Measurements from ENCODE around the gene RAB22A.

RAB22A gene

DNA sequence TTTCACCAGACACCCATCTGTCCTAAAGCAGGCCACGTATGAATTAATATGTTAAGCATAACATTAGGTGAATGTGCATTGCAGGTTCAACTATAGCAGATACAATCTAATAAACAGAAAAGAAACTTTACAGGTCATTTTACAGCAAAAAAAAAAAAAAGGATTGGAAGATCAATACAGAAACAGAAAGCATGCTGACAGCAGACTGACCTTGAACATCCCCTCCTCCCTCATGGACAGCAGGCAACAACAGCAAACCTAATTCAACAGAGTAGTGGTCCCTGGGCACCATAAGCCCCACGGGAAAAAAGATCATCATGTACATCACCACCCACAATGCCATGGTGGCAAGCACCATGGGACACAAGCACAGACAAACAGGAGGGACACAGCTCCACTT, 12.1 kb upstream of the RAB22A start:
- no peak for DNase-seq

DNA sequence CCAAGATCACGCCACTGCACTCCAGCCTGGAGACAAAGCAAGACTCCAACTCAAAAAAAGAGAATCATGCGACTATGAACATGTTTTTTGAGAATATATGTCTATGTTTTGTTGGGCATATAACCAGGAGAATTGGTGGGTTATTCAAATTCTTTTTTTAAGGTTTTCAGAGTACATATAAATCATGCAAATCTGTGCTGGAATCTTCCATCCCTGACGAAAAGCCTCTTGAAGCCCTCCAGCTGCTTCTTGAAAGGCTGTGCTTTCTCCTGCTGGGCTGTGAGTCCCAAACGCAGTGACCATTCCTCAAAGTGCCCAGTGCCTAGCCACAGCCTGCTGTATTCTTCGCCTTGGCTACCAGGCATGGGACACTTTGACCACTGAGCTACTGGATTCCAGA, 9.2 kb upstream of the RAB22A start:
- DNase-seq: peak; percentile 14

DNA sequence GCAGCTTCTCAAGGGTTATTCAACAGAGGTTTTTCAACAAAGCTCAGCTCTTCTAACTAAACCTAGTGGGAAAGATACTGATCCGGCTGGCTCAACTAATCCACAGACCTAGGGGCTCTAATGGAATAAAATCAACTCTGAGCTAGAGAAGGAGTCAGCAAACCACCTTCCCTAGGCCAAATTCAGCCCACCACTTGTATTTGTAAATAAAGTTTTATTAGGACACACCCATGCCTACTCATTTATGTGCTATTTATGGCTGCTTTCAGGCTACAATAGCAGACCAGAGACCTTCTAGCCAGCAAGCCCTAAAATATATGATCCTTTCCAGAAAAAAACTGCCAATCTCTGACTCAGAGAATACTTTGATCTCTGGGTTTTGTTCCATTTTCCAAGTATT, 6.0 kb upstream of the RAB22A start:
- no peak for DNase-seq

DNA sequence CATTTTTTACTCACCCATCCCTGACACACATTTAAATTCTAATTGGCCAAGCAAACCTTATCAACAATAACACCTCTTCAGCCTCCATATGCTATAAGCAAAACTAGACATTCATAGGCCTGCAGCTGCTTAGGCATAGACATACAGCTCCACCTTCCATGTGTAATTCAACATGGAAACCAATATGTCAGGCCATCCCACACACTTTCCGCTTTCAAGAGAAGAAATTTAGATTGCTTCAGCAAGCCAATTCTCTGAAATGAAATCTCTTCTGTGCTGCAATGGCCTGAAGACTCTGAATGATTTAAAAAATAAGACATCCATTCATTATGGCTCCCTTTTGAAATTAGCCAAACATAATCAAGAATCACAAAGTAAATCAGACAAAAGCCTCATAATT, 4.5 kb upstream of the RAB22A start:
- no peak for DNase-seq

DNA sequence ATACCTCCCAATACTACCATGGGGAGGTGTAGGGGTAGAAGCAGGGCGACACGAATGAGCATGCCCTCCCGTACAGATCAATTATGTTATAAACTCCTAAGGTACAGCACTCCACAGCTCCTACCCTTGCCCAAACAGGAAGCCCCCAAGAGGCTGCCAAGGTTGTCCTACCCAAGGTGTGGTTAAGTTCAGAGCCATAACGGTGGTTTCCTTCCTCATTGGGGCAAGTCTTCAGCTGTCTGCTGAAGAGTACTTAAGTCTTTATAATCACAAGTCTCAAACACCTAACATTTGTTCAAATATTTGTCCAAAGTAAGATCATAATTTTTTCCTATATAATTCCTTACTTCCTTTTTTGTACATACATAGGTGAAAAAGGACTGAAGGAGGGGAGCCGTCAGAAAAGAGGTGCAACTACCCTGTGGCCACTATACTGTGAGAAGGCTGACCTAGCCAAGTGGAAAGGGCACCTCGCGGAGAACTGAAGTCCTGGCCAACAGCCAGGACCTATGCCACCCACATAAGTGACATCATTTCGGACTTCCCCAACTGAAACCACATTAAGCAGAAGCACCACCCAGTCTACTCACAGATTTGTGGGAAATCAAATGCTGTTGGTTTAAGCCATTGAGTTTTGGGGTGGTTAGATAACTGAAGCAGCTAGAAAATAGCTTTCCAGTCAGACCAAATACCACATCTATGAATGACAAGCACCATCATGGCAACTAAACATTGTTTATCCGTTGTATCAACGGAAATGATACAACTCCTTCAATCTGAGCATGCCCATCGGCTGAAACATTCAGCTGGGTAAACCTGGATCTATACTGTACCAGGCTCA, 2.9 kb upstream of the RAB22A start:
- no peak for DNase-seq

DNA sequence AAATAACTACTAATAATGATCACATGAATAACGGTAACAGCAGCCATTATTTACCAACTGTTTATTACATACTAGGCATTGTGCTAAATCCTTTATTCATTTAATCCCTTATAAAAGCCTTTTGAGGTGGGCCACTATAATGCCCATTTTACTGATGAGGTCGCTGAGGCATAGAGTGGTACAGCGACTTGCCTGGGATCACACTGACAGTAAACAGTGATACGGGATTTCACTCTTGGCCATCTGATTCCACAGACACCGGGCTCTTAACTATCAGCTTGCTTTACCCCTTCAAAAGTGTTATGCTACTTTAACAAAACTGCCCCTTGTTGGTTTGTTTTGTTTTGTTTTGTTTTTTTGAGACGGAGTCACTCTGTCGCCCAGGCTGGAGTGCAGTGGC, 2.2 kb upstream of the RAB22A start:
- DNase-seq: no peak

DNA sequence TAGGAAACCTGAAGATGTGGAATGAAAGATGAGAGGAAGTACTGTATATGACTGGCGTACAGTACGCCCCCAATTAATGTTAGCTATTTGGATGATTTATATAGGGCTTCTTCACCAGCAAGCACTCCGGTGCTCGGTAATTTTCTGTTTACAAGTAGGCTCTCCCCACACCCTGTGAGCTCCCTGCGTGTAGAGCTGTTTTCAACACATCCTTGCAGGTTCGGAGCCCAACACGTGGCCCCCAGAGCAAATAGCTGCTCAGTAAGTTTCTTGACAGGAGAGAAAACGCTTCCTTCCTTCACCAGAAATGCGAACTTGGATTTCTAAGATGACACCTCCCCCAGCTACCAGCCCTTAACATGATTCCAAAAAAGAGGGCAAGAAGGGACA, 1.2 kb upstream of the RAB22A start:
- DNase-seq: no peak

DNA sequence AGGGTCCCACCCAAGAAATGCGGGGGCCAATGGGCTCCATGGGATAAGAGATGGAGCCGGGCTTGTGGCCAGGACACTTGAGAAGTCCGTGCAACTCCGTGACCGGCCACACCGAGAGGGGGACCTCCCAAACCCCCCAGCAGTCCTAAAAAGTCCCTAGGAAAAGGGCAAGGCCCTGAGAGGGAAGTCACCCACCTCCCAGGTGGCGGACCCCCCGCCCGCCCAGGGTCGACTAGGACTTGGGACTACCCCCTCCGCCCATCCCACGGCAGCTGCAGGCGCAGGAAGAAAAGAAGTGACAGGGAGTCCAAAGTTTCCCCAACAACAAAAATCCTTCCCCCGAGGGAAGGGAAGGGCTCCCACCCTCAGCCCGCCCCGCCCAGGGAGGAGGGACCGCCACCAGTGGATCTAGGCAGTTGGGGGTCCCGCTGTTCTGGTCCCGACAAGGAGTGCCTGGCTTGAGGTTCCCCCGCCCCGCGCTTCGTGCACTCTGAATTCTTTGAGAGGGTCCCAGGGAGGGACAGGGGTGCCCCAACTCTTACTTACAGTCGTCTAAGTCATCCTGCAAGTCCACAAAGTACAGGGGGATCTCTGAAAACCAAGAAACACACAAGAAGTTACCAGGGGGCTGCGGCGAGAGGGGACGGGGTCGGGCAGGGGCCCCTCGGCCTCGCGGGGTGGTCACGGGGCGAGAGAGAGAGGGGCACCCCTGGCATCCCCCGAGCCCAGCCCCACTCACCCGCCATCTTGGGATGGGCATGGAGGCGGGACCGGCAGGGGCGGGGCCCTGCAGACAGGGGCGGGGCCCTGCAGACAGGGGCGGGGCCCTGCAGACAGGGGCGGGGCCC, 611 bp upstream of the RAB22A start:
- DNase-seq: peak; percentile 76

DNA sequence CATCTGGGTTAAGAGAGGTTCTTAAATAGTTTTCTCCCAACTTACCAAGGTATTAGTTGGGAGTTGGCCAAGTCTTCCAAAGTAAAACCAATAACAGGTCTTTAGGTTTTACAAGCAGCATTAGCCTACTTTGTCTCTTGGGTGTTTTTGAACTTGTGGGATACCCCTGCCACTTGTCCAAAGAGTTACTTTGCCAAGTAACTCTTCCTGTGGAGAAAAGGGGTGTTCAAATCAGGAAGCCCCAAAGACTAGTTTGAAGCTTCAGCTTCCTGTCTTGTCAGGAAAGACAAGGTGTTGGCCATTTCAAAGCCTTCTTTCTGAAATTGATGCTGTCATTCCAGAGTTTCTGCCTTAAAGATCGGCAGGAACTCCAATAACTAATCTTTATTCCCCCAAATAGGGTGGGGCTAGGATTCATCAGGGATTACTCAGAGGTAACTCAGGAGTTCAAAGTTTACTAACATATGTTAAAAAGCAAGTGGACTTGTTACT, 822 bp downstream of the RAB22A start:
- peak; percentile 28 for DNase-seq

DNA sequence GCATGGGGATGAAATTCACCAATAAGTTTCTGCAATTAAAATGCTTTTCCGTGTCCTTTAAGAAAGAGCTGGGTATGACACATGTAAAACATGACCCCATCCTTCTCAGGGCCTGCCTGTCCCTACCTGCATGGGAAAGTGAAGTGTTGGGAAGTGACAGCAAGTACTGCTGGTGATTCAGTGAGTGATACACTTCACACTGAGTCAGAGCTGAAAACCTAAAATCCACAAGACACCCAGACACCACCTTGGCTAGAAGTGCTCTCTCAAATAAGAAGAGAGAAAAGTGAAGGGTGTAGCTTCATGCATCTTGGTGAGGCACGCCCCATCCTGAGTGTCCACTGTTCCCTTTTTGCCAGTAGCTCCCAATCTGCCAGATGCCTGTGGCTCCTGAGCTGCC, 3.3 kb downstream of the RAB22A start:
- no peak for DNase-seq

DNA sequence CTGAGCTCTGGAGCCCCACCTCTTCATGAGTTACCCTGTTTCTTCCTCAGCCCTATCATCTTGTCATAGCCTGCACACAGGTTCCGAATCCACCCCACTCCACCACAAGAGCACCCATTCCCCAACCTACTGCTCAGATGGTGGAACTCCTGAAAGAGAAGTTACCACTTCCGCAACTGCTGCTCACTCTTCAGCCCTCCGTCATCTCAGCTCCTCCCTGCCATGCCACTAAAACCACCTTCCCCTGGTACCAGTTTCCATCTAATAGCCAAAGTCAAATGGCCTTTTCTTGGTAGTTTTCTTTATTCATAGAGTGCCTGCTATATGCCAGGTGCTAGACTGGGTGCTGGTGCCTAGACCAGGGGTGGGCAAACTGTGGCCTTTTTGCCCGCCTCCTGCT, 3.9 kb downstream of the RAB22A start:
- no peak for DNase-seq

DNA sequence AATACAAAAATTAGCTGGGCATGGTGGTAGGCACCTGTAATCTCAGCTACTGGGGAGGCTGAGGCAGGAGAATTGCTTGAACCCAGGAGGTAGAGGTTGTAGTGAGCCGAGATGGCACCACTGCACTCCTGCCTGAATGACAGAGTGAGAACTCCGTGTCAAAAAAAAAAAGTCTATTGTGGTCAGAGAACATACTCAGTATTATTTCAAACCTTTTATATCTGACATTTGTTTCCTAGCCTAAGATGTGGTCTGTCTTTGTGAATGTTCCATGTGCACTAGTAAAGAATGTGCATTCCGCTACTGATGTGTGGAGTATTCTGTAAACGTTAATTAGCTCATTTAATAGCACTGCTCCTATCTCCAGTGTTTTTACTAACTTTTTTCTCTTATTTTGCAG, 11.7 kb downstream of the RAB22A start:
- DNase-seq: no peak

DNA sequence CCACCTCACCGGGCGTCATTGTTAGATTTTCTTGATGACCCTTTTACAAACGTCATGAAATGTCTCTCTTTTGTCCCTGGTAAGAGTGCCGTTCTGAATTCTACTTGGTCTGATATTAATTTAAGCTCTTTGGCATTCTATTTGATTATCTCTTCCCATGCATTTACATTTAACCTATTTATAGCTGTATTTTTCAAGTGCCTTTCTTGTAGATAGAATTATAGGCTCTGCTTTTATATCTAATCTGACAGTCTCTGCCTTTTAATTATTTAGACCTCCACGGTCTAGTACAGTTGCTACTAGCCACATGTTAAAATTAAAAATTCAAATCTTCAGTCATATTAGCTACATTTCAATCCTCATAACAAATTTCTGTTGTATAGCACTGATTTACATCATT, 12.6 kb downstream of the RAB22A start:
- no peak for DNase-seq

DNA sequence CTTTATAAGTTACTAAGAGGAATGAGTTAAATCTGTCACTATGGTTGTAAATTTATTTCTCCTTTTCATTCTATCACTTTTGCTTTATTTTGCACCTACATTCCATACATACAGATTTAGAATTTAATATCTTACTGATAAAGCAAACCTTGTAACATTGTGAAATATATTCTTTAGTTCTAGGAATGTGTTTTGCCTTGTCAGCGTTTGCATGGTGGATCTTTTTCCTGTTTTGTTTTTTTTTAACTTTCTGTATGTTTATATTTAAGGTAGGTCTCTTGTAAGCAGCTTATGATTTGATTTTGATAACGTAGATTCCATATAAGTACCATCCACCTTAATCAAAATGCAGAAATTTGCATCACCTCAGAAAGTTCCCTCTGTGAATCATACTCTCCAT, 16.4 kb downstream of the RAB22A start:
- DNase-seq: no peak

DNA sequence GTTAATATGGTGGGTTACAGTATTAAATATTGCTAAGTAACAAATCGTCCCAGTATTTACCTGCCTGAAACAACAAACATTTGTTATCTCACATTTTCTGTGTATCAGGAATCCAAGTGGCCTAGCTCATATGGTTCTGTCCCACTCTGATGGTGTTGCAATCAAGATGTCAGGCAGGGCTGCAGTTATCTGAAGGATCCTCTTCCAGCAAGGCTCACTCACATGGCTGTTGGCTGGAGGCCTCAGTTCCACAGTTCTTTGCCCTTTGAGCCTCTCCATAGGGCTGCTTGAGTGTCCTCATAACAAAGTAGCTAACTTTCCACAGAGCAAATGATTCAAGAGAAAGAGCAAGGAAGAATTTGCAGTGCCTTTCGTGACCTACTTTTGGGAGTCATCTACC, 17.7 kb downstream of the RAB22A start:
- DNase-seq: no peak

DNA sequence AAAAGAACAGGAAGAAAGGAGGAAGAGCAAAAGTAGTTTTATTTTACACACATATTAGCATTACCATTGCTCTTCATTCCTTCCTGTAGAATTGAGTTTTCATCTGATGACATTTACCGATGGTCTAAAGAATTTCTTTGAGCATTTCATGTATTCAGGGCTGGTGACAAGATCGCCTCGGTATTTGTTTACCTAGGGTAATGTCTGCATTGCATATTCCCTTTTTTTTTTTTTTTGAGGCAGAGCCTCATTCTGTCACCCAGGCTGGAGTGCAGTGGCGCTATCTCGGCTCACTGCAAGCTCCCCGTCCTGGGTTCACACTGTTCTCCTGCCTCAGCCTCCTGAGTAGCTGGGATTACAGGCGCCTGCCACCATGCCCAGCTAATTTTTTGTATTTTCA, 19.3 kb downstream of the RAB22A start:
- DNase-seq: no peak

DNA sequence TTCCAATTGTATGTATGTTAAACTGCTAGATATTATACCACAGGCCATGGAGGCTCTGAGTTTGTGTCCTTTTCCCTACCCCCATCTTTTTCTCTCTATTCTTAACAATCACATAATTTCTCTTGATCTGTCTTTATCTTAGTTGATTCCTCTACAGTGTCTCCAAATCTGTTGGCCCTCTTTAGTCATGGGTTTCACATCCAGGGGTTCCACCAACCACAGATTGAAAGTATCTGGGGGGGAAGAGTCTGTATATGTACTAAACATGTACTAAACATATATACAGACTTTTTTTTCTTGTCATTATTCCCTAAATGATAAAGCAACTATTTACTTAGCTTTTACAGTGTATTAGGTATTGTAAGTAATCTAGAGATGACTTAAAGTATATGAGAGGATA, 20.2 kb downstream of the RAB22A start:
- no peak for DNase-seq

DNA sequence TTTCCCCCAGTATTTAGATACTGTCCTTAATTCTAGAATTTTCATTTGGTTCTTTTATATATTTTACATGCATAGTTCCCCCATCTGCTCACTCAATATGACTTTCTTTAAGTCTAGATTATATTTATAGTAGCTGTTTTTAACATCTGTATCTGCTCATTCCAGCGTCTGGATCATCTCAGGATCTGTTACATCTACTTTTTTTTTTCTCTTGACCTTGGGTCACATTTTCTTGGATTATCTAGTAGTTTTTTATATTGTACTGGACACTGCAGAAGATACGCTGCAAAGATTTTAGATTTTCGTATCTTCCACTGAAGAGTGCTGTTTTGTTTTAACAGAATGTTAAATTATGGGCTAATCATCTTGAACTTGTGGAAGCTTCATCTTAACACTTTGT, 20.7 kb downstream of the RAB22A start:
- DNase-seq: peak; percentile 18

DNA sequence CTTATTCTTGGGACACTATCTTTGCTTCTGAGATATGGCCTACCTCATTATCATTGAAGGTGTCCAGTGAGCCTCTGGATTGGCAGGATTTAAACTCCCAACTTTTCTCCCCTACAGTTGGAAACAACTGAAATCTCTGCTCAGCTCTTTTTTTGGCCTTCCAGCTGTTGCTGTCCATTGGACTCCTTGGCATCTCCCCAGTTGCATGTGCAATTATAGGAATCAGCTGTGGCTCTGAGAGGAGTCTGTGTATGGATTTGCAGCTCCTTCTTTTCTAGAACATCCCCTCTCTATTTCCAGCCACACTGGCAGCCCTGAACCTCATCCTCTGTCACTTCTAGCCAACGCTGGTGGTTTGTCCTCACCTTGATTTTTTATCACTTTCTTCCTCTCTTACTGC, 21.2 kb downstream of the RAB22A start:
- DNase-seq: peak; percentile 16

DNA sequence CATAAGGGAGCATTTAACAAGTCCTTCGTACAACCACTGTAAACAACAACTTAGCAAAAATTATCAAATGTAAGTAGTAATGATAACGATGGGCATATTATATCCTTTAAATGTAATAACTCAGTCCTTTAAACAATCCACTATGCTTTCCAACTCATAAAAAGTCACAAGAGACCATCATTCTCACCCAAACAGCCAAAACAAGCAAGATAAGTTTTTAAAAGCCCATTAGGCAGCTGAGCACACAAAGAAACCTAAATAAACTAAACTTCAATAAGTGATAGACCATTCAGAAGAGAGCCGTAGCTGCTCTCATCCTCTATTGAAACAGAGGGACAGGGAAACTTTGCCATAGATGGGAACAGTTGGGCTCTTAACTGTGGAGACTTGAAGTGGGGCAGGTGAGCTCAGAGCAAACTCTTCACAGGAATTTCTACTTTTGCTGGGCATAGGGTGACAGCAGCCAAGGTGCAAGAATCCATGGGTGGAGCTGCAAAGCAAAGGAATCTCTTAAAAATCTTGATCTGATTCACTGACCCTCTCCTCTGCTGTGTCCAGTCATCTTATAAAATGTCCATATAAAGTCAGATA, 22.5 kb downstream of the RAB22A start:
- no peak for DNase-seq

DNA sequence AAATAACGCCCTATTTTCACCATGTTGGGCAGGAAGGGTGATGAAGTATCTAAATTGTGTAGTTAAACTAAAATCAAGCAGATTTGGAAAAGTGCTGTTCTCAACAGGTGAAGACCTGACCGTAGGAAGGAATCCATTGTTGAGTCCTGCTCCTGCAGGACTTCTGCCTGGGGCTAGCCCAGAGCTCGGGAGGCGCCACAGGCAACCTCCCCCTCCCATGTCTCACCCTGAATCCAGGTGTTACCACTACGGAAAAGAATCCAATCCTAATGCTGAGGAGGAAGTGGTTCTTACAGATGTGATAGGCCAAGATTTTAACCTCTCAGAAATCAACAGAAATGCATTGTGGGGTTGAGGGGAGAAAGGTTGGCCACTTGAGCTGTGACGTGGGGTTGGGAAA, 30.2 kb downstream of the RAB22A start:
- no peak for DNase-seq

DNA sequence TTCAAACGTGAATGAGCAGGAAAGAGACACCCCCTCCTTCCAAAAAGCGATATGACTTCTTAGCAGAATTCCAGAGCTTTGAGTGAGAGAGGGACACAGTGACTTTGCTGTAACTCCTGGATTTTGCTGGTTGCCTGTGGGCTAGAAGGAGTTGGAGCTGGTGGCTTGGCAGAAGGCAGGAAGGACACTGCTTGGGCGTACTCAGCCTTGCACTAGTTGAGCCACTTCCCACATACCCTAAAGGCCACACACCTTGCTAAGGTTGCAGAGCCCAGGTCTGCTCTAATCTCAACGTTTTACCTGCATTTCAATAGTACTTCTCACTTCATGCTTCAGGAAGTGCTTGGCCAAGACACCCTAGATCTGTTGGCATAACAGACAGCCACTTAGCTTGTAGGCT, 30.6 kb downstream of the RAB22A start:
- DNase-seq: no peak

DNA sequence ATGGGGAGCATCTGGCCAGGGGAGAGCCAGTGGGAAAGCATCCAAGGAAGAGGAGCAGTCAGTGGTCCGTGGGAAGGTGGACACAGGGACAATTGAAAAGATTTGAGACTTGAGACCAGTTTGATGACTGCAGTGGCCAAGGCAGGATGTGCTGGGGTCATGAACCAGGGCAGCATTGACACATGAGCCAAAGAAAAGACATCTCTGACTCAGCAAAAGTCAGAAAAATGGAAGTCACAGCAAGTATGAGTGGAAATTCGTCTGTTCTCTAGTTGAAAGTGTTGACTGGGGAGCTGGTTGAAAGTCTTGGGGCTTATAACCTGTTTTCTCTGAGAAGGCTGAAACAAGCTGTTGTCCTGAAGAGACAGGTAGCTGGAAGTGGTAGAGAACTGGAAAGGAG, 31.3 kb downstream of the RAB22A start:
- DNase-seq: no peak

Data from right kidney (tissue), 1 donor.